ENCODE measurements around the gene IL1F10.

DNA sequence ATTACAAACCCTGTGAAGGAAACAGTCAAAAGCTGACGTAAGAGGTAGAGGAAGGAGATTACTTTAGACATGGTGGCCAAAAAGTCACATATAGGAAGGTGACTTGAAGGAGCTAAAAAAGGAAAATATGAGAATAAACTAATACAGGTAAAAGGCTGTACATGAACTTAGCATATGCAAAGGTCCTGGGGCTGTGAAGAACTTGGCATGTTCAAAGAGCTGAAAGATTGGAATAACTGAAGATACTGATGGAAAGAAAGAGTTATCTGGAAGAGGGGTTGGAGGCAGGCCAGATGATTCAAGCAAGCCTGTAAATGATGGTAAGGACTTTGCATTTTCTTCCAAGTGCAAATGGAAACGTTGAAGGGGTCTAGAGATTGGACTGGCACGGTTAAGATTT lies 49.3 kb upstream of the IL1F10 start:
- TF ChIP-seq GATA2 (IDR thresholded peaks at IDR 0.05; ENCODE audit: low read depth, low read length) (no peak), GATA3 (IDR thresholded peaks at IDR 0.05; ENCODE audit: low read depth, low read length) (no peak)

Measured in SH-SY5Y (cell line).